ENCODE measurements around the gene SYTL3. TPM values are rescaled to one million over a fixed set of nuclear protein-coding genes. Genes with fewer than 3 reads are reported as not detected.
"Not testable (repeated sequence)": the region's sequence is repeated elsewhere in the genome, so short reads cannot be mapped to it uniquely, and the experiment has no call there.

SYTL3 gene
- total and polyA plus RNA-seq, 5 experiments from 2014 or later, result 11.1 to 16.1 (median 15.7) TPM

DNA sequence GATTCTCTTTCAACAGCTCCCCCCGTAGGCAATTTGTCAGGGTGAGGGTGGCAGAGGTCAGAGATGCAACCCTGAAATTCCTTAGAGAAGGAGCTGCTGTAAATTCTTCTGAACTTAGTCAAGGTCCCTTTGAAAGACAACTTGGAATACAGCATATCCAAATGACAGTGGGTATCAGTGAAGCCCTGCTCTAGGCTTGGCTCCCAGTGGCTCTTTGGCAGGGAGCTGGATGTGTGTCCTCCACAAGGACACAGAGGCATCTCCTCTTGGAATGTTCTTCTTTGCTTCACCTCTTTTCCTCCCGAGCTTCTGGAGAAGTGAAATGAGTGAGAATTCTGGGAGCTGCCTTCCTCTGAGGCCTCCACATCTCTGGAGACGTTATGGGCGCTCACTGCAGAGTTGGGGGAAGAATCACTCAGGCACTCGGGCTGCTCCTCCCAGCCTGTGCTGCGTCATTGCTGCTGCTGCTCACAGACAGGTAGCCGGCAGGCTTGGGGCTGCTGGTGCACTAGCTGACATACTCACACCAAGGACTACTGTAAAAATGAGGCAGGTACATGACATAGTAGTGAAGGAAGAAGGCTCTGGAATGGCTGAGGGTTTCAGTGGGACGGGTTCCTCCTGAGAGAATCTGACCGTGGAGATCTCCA is 39.4 kb upstream of the SYTL3 start:
- Mint-ChIP-seq H3K27me3 (no peaks in the 10 kb centered on the region), H3K9me3 (peaks cover 0 to 2% (median 0%) of the 10 kb centered on the region in 9 donors), H3K36me3 (peaks cover 4 to 85% (median 35%) of the 10 kb centered on the region in 3 donors), H3K27ac (peak overlapping the region in 2 of 10 donors; percentile 17 to 19), H3K4me3 (no peak overlapping the region), H3K4me1 (peaks cover 0 to 2% (median 0%) of the 10 kb centered on the region in 4 donors)
- ATAC-seq, result no peak
- peak in 1 of 10 donors; percentile 16 for DNase-seq
- POLR2A ChIA-PET, result interaction anchor here (0.5 to 0.6 kb wide), 2 partner anchors 82 to 821 kb away, joined by 3 to 6 read pairs; no protein-coding TSS in a partner anchor

DNA sequence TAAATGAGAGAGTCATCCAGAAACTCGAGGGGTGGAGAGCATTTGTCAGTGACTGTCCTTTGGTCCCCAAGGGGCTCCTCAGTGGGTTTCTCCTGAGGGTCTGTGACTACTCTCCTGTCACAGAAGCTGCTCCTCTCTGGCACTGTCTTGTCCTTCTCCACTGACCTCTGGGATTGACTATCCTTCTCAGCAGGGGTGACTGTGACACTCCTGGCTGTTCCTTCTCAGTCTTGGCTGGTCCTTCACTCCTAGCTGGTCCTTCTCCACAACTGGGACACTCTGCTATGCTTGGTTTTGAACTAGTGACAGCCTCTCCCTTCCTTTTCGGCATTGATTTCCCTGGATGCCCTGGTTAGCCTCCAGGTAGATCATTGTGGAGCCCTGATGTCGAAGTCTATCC is 38.8 kb upstream of the SYTL3 start:
- H3K27ac Mint-ChIP-seq, result peak overlapping the region in 5 of 10 donors; percentile 10 to 54 (median 44)

DNA sequence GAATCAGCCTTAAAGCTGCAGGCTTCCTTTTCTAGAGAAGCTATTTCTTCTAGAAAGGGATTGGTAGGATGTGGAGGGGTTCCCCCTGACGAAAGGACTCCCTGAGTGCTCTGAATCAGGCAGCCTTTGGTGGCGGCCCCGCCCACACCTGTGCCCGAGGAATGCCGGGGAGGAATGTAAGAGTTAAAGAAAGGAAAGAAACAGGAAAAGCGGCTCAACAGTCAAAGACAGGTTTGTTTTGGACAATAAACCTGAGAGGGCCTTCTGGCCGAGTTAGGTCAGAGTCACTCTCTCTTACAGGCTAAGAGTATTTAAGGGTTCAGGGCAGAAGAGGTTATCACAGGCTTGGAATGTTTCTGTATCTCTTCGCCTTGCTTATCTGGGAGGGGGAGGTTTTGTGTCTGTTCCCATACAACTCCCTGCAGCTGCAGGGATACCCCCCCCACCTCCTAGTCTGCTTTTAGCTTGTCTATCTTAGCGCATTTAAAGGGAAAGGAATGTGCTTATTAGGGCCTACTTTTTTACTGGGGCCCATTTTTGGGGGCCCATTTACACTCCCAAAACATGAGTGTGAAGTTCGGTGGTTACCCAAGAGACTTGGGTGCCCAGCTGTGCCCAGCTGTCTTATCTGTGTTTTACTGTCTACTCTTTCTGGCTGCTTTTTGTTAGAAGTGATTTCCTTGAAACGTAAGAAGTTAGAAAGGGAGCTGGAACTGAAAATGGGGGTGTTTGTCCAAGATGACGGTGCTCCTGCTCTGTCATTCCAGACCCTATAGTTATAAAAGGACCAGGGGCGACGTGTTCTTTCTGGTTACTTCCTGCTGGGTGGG is 38.1 kb upstream of the SYTL3 start:
- POLR2A ChIA-PET, result no interaction called here
- peak overlapping the region in 5 of 10 donors; percentile 38 to 79 (median 53) for H3K27ac Mint-ChIP-seq
- no peak for ATAC-seq
- H3K4me1 Mint-ChIP-seq, result no peaks in the 10 kb centered on the region
- no peak overlapping the region for H3K4me3 Mint-ChIP-seq
- H3K36me3 Mint-ChIP-seq, result peaks cover 4 to 90% (median 42%) of the 10 kb centered on the region in 3 donors
- no peaks in the 10 kb centered on the region for H3K27me3 Mint-ChIP-seq
- H3K9me3 Mint-ChIP-seq, result peaks cover 0 to 2% (median 0%) of the 10 kb centered on the region in 9 donors
- DNase-seq, result peak in 1 of 10 donors; percentile 8

More for the DNA sequence above, 38.8 kb upstream of the SYTL3 start:
- ATAC-seq (no peak), DNase-seq (peak in 1 of 10 donors; percentile 11)
- Mint-ChIP-seq H3K4me1 (no peaks in the 10 kb centered on the region), H3K4me3 (no peak overlapping the region), H3K27me3 (no peaks in the 10 kb centered on the region), H3K36me3 (peaks cover 4 to 84% (median 41%) of the 10 kb centered on the region in 3 donors), H3K9me3 (peaks cover 0 to 2% (median 0%) of the 10 kb centered on the region in 9 donors)
- POLR2A ChIA-PET, result no interaction called here

- ATAC-seq, H3K27me3 Mint-ChIP-seq, DNase-seq, H3K27ac Mint-ChIP-seq, H3K9me3 Mint-ChIP-seq, H3K4me3 Mint-ChIP-seq, POLR2A ChIA-PET: not testable (repeated sequence)
- Mint-ChIP-seq H3K36me3 (peaks cover 4 to 90% (median 50%) of the 10 kb centered on the region in 3 donors), H3K4me1 (peaks cover 1 to 12% (median 11%) of the 10 kb centered on the region in 4 donors)
Observed at GRCh38 chr6:158614606-158615005, 35.2 kb upstream of the SYTL3 start.

DNA sequence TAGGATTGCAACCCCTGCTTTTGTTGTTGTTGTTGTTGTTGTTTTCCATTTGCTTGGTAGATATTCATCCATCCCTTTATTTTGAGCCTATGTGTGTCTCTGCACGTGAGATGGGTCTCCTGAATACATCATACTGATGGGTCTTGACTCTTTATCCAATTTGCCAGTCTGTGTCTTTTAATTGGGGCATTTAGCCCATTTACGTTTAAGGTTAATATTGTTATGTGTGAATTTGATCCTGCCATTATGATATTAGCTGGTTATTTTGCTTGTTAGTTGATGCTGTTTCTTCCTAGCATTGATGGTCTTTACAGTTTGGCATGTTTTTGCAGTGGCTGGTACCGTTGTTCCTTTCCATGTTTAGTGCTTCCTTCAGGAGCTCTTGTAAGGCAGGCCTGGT is 31.6 kb upstream of the SYTL3 start:
- not testable (repeated sequence) for H3K9me3 Mint-ChIP-seq, H3K4me3 Mint-ChIP-seq
- peaks cover 0 to 83% (median 39%) of the 10 kb centered on the region in 3 donors for H3K36me3 Mint-ChIP-seq

DNA sequence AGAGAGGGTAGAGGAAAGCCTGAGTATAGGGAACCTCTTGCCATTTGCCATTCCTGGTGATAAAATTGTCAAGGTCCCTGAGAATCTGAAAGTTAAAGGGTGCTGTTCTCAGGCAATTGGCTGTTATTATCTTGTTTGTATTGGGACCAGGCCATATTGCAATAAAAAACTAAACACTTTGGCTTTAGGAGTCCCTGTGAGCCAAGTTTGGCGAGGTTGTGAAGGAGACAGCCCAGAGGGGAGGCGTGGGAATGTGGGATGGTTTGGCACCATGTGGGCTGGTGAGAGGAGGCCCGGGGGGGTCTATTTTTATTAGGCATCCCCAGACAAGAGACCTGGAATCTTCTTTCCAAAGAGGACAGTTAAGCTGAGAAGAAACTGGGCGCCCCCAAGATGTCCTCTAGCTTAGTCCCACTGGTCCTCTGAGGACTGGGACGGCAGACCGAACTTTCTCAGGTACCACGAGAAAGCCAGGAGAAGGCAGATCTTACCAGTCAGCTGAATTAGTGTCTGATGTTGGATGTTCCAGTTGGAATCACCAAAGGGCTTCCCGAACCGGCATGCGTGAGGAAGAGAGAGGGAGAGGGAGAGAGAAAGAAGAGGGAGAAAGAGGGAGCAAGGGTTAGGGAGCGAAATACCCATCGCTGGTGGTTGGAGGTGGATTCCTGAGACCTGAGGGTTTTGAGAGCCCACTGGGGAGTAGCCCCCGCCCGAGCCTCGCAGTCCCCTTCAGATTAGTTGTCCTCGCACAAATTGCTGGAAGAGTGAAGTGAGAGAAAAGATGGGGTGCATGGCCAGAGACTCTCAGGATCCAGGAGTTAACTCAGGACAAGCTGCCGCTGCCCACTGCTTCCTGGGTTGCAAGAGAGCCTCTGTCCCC is 29.7 kb upstream of the SYTL3 start:
- Mint-ChIP-seq H3K27ac (peak overlapping the region in 6 of 10 donors; percentile 26 to 93 (median 65)), H3K27me3 (no peaks in the 10 kb centered on the region), H3K36me3 (peaks cover 0 to 82% (median 25%) of the 10 kb centered on the region in 3 donors), H3K9me3 (no peaks in the 10 kb centered on the region), H3K4me1 (peaks cover 1 to 17% (median 11%) of the 10 kb centered on the region in 4 donors), H3K4me3 (no peak overlapping the region)
- POLR2A ChIA-PET, result no interaction called here
- peak in 1 of 10 donors; percentile 28 for DNase-seq
- no peak for ATAC-seq

More for the DNA sequence above, 31.6 kb upstream of the SYTL3 start:
- ATAC-seq, POLR2A ChIA-PET, H3K27me3 Mint-ChIP-seq: not testable (repeated sequence)
- Mint-ChIP-seq H3K4me1 (peaks cover 1 to 14% (median 11%) of the 10 kb centered on the region in 4 donors), H3K27ac (peak overlapping the region in 7 of 10 donors; percentile 22 to 83 (median 55))
- DNase-seq, result peak in 1 of 10 donors; percentile 8

GRCh38 chr6:158620963-158621693 is 28.7 kb upstream of the SYTL3 start:
- Mint-ChIP-seq H3K9me3 (no peaks in the 10 kb centered on the region), H3K4me3 (no peak overlapping the region), H3K27me3 (no peaks in the 10 kb centered on the region), H3K27ac (peak overlapping the region in 4 of 10 donors; percentile 22 to 55 (median 50)), H3K36me3 (peaks cover 0 to 83% (median 20%) of the 10 kb centered on the region in 3 donors), H3K4me1 (peaks cover 1 to 18% (median 11%) of the 10 kb centered on the region in 4 donors)
- DNase-seq, result peak in 1 of 10 donors; percentile 14
- ATAC-seq, result no peak
- POLR2A ChIA-PET, result interaction anchor here (0.7 kb wide), 1 partner anchor 14 kb away, joined by 3 read pairs; no protein-coding TSS in a partner anchor

DNA sequence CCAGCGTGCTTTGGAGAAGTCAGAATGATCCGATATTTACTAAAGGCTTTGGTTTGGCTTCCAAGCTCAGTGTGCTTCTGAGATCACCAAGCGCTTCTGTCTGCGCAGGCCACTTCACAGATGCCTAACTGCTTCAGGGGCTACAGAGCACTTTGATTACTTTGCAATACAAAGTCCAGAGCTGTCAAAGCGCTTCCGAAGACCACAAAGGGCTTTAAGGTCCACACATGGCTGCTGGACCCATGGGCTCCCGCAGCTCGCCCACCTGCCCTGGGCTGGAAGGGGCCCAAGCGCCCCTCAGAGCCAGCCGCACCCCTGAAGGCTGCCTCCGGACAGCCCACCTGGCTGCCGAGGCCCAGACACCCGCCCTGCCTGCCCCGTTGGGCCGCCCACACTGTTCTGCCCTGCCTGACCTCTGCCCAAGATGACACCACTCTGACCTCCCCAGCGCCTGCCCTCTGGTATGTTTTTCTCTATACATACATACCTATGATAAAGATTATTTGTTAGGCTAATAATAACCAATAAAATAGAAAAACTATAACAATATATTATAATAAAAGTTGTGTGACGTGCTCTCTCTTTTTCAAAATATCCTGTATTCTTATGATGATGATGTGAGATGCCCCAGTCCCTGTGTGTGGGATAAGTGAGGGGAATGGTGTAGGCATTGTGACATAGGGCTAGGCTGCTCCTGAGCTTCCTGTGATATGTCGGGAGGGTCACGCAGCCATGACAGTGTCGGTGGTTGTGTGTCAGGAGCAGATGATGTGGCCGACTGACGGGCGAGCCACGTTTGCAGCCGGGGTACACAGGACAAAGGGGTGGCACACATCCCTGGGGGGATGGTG is 27.9 kb upstream of the SYTL3 start:
- H3K9me3 Mint-ChIP-seq, result no peaks in the 10 kb centered on the region
- ATAC-seq (no peak), DNase-seq (peak in 1 of 10 donors; percentile 56)

DNA sequence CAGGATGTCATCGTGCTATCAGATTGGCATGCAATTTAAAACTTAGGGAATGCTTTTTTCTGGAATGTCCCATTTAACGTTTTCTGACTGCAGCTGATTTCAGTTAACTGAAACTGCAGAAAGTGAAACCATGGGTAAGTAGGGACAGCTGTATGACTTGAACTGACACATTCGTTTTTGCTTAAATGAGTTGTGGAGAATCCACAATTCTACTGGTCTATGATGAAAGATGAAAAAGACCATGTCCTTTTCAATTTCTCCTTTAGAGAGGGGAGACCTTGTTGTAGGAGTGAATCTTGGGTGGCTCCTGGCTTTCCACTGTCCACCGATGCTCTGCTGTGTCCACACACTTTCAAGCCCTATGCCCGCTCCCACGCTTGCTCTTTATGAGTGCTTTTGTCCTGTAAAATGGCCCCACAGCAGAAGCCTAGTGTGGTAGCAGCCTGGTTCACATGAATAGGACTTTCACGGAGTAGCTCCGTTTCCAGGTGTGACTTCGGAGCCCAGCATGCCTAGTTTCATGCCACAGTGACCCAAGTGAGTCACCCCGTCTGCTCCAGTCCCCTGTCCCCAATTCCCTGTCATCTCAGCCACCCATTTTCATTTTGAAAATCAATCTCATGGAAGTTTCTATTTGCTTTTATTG is 27.2 kb upstream of the SYTL3 start:
- no peak for DNase-seq
- Mint-ChIP-seq H3K4me1 (peaks cover 3 to 25% (median 12%) of the 10 kb centered on the region in 4 donors), H3K27ac (peak overlapping the region in 2 of 10 donors; percentile 16 to 33), H3K36me3 (peaks cover 0 to 82% (median 9%) of the 10 kb centered on the region in 3 donors), H3K27me3 (no peaks in the 10 kb centered on the region), H3K4me3 (no peak overlapping the region), H3K9me3 (no peaks in the 10 kb centered on the region)
- no peak for ATAC-seq
- POLR2A ChIA-PET, result no interaction called here

More for the DNA sequence above, 27.9 kb upstream of the SYTL3 start:
- POLR2A ChIA-PET, result interaction anchor here (0.7 kb wide), 1 partner anchor 15 kb away, joined by 3 read pairs; no protein-coding TSS in a partner anchor
- H3K4me3 Mint-ChIP-seq, result no peak overlapping the region
- H3K36me3 Mint-ChIP-seq, result peaks cover 0 to 83% (median 16%) of the 10 kb centered on the region in 3 donors
- H3K27me3 Mint-ChIP-seq, result no peaks in the 10 kb centered on the region
- H3K4me1 Mint-ChIP-seq, result peaks cover 1 to 23% (median 11%) of the 10 kb centered on the region in 4 donors
- H3K27ac Mint-ChIP-seq, result peak overlapping the region in 5 of 10 donors; percentile 13 to 72 (median 43)

All from naive thymus-derived CD8-positive, alpha-beta T cell (primary cell).